ENCODE measurements around the gene LCE5A. TPM values are rescaled to one million over a fixed set of nuclear protein-coding genes. Genes with fewer than 3 reads are reported as not detected.

LCE5A gene
- total and polyA plus RNA-seq, 10 of the 15 experiments (the other 5 are each of a cell fraction or from before 2014, with no cell fraction given) = not detected

DNA sequence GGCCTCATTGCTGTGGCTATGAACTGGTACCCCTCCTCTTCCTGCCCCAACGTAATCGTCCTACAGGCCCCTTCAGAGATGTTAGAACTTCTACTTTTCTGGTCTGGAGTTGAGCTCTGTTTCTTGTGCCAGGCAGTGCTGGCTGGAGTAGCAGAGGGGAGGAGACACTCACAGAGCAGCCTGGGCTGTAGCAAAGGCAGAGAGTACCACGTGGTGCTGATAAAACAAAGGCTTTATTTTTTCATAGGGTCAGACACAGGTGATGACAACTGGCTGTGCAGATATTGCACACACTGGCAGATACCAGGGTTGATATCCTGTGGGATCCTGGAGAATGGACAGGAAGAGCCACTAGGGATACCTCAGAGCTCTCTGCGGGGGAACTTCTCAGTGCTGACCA lies 26.9 kb downstream of the LCE5A start:
- Histone ChIP-seq H3K27me3 (replicated peaks in 1 of 2; ENCODE audit: control insufficient read depth in 2 of 2, insufficient read depth in 2 of 2, low read length in 1 of 2) (peaks cover 0 to 3% of the 10 kb centered on the region in 2 experiments; a peak in 1 of 4 replicates), H3K9me3 (replicated peaks; ENCODE audit: control insufficient read depth, insufficient read depth, low read length) (no peaks in the 10 kb centered on the region), H3K79me2 (ENCODE audit: control insufficient read depth, insufficient read depth, low read length) (no peaks in the 10 kb centered on the region), H2AFZ (ENCODE audit: control insufficient read depth, low read depth, low read length) (no peak overlapping the region), H3K4me2 (ENCODE audit: control insufficient read depth, insufficient read depth) (no peak overlapping the region), H3K4me3 (no peak overlapping the region), H3K4me1 (ENCODE audit: control insufficient read depth, insufficient read depth, low read length) (no peaks in the 10 kb centered on the region), H3K27ac (ENCODE audit: control insufficient read depth, insufficient read depth) (no peak overlapping the region), H3K9ac (ENCODE audit: control insufficient read depth, insufficient read depth, low read length) (no peak overlapping the region), H3K36me3 (ENCODE audit: control insufficient read depth in 2 of 2, insufficient read depth in 2 of 2, low read length in 1 of 2) (no peaks in the 10 kb centered on the region), H4K20me1 (ENCODE audit: control insufficient read depth, insufficient read depth) (no peaks in the 10 kb centered on the region)
- in situ Hi-C loops (cut with MboI) = no loop called here
- ChIA-PET CTCF (no interaction called here), SMC1A (ENCODE audit: uncharacterized antibody, unreplicated experiment) (no interaction called here), RAD21 (ENCODE audit: unreplicated experiment) (no interaction called here), POLR2A (no interaction called here)
- BruUV-seq (replicated peaks) = no TSS peak
- ATAC-seq = no peak
- WGBS (ENCODE audit: insufficient coverage, insufficient replicate concordance, low lambda C conversion rate, missing lambda C conversion rate) = 0% methylated on average over 4 of the region's 4 CpGs
- no peak for FAIRE-seq
- no peak for TF ChIP-seq EGR1 (IDR thresholded peaks at IDR 0.05; ENCODE audit: borderline replicate concordance in 1 of 2, low read depth in 2 of 2, low read length in 2 of 2)
- no peak for TF ChIP-seq DPF2 (IDR thresholded peaks at IDR 0.05)
- TF ChIP-seq FOXM1 (IDR thresholded peaks at IDR 0.05; ENCODE audit: low read depth, low read length) = no peak
- no peak for TF ChIP-seq ZZZ3 (IDR thresholded peaks at IDR 0.05; ENCODE audit: control insufficient read depth, insufficient read length, low read depth)
- DNase-seq (ENCODE audit: low read depth, low spot score) = no peak
- intact Hi-C loops (cut with micrococcal nuclease; ENCODE audit: unreplicated experiment) = no loop called here

DNA sequence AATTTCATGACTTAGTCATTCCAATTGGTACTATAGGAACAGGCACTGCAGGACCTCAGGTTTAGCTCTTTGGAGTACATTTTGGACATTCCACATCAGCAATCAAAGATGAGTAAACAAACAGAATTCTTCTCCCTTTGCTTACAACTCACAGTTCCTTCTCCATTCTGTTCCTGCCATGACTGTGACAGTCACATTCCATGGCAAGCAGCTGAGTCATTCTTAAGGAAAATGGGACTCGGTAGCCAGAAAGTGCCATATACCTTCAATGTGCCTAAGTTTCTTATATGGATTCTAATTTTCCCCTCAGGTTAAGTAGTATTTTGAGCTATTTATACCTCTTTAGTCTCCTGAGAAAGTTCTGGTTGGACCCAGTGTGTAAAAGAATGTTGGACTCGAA lies 29.3 kb downstream of the LCE5A start:
- Histone ChIP-seq H4K20me1 (ENCODE audit: control insufficient read depth, insufficient read depth) (no peaks in the 10 kb centered on the region), H3K9me3 (replicated peaks; ENCODE audit: control insufficient read depth, insufficient read depth, low read length) (no peaks in the 10 kb centered on the region), H3K27ac (ENCODE audit: control insufficient read depth, insufficient read depth) (no peak overlapping the region), H3K4me3 (no peak overlapping the region), H3K4me2 (ENCODE audit: control insufficient read depth, insufficient read depth) (no peak overlapping the region), H3K36me3 (ENCODE audit: control insufficient read depth in 2 of 2, insufficient read depth in 2 of 2, low read length in 1 of 2) (no peaks in the 10 kb centered on the region), H3K27me3 (replicated peaks in 1 of 2; ENCODE audit: control insufficient read depth in 2 of 2, insufficient read depth in 2 of 2, low read length in 1 of 2) (peaks cover 0 to 3% of the 10 kb centered on the region in 2 experiments; a peak in 1 of 4 replicates), H3K9ac (ENCODE audit: control insufficient read depth, insufficient read depth, low read length) (no peak overlapping the region), H3K4me1 (ENCODE audit: control insufficient read depth, insufficient read depth, low read length) (no peaks in the 10 kb centered on the region), H2AFZ (ENCODE audit: control insufficient read depth, low read depth, low read length) (no peak overlapping the region), H3K79me2 (ENCODE audit: control insufficient read depth, insufficient read depth, low read length) (no peaks in the 10 kb centered on the region)
- in situ Hi-C loops (cut with MboI) (no loop called here), intact Hi-C loops (cut with micrococcal nuclease; ENCODE audit: unreplicated experiment) (no loop called here)
- no peak for ATAC-seq
- SMC1A ChIA-PET (ENCODE audit: uncharacterized antibody, unreplicated experiment) = no interaction called here
- POLR2A ChIA-PET = no interaction called here
- TF ChIP-seq KAT2A (conservative IDR thresholded peaks at IDR 0.05; ENCODE audit: control insufficient read depth, low read depth, low read length) (no peak), KLF5 (IDR thresholded peaks at IDR 0.05; ENCODE audit: partially characterized antibody) (no peak), KDM1A (IDR thresholded peaks at IDR 0.05; ENCODE audit: borderline replicate concordance) (no peak), TCF7 (IDR thresholded peaks at IDR 0.05; ENCODE audit: borderline replicate concordance) (no peak), IRF4 (IDR thresholded peaks at IDR 0.05; ENCODE audit: low read depth, low read length) (no peak), RFX5 (IDR thresholded peaks at IDR 0.05; ENCODE audit: low read depth, low read length) (no peak)
- TF ChIP-seq, protein P1, sequence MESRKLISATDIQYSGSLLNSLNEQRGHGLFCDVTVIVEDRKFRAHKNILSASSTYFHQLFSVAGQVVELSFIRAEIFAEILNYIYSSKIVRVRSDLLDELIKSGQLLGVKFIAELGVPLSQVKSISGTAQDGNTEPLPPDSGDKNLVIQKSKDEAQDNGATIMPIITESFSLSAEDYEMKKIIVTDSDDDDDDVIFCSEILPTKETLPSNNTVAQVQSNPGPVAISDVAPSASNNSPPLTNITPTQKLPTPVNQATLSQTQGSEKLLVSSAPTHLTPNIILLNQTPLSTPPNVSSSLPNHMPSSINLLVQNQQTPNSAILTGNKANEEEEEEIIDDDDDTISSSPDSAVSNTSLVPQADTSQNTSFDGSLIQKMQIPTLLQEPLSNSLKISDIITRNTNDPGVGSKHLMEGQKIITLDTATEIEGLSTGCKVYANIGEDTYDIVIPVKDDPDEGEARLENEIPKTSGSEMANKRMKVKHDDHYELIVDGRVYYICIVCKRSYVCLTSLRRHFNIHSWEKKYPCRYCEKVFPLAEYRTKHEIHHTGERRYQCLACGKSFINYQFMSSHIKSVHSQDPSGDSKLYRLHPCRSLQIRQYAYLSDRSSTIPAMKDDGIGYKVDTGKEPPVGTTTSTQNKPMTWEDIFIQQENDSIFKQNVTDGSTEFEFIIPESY (IDR thresholded peaks at IDR 0.05) = no peak
- TF ChIP-seq, protein P2, sequence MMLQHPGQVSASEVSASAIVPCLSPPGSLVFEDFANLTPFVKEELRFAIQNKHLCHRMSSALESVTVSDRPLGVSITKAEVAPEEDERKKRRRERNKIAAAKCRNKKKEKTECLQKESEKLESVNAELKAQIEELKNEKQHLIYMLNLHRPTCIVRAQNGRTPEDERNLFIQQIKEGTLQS (IDR thresholded peaks at IDR 0.05; ENCODE audit: borderline replicate concordance, extremely low read depth, low read depth, low read length) = no peak
- no peak for DNase-seq (ENCODE audit: low read depth, low spot score)
- BruUV-seq (replicated peaks) = no TSS peak
- FAIRE-seq = no peak
- RAD21 ChIA-PET (ENCODE audit: unreplicated experiment) = no interaction called here
- WGBS (ENCODE audit: insufficient coverage, insufficient replicate concordance, low lambda C conversion rate, missing lambda C conversion rate) = 0% methylated on average over 2 of the region's 2 CpGs
- CTCF ChIA-PET = no interaction called here

Measured in GM12878 (cell line).